BLaER1 treated with 17β-estradiol and CSF1 and Interleukin-3, amounts not matched to agents 10 nM and 100 nM (cell line): ENCODE results near the gene ENPP4.
"Not testable (repeated sequence)": the region's sequence is repeated elsewhere in the genome, so short reads cannot be mapped to it uniquely, and the experiment has no call there.

ENCODE experiments used
- H3K27ac ChIP-seq, 11 experiments: shearing (Covaris generic); formaldehyde crosslinking; 2 replicates each; pipeline ENCODE4 v1.8.1; 2022
- H3K27me3 ChIP-seq, 11 experiments: shearing (Covaris generic); formaldehyde crosslinking; 2 replicates each; pipeline ENCODE4 v1.8.1; 2022
- H3K36me3 ChIP-seq, 11 experiments: shearing (Covaris generic); formaldehyde crosslinking; 2 replicates each; pipeline ENCODE4 v1.8.1; 2022
- H3K4me1 ChIP-seq, 10 experiments: shearing (Covaris generic); formaldehyde crosslinking; 2 replicates each; pipeline ENCODE4 v1.8.1; 2022
- H3K4me2 ChIP-seq, 11 experiments: shearing (Covaris generic); formaldehyde crosslinking; 2 replicates each; pipeline ENCODE4 v1.8.1; 2022
- H3K4me3 ChIP-seq, 10 experiments: shearing (Covaris generic); formaldehyde crosslinking; 2 replicates each; pipeline ENCODE4 v1.8.1; 2022
- H3K9ac ChIP-seq, 11 experiments: shearing (Covaris generic); formaldehyde crosslinking; 2 replicates each; pipeline ENCODE4 v1.8.1; 2022
- H3K9me3 ChIP-seq, 11 experiments: shearing (Covaris generic); formaldehyde crosslinking; replicated peaks in 1 of 11; 2 replicates each; pipeline ENCODE4 v1.8.1; 2022
- H4K20me1 ChIP-seq, 11 experiments: shearing (Covaris generic); formaldehyde crosslinking; 2 replicates each; pipeline ENCODE4 v1.8.1; 2022
- Cebpa-rat ChIP-seq, 11 experiments: shearing (Covaris generic); IDR thresholded peaks; 2 replicates each; pipeline ENCODE4 v1.8.1; 2022

ENPP4 gene

GRCh38 chr6:46099952-46100351 lies 29.8 kb upstream of the ENPP4 start:
- no peaks in the 10 kb centered on the region for H3K27me3 ChIP-seq
- no peaks in the 10 kb centered on the region for H4K20me1 ChIP-seq
- no peaks in the 10 kb centered on the region for H3K36me3 ChIP-seq
- TF ChIP-seq Cebpa-rat (IDR thresholded peaks at IDR 0.05), result no peak
- no peak overlapping the region for H3K4me2 ChIP-seq
- no peaks in the 10 kb centered on the region for H3K4me1 ChIP-seq
- peaks cover 11 to 17% (median 14%) of the 10 kb centered on the region in 11 experiments for H3K9me3 ChIP-seq
- H3K9ac ChIP-seq, result no peak overlapping the region
- H3K27ac ChIP-seq, result no peak overlapping the region
- no peak overlapping the region for H3K4me3 ChIP-seq

GRCh38 chr6:46102123-46102522 lies 27.7 kb upstream of the ENPP4 start:
- Histone ChIP-seq H4K20me1 (no peaks in the 10 kb centered on the region), H3K4me3 (no peak overlapping the region), H3K9ac (no peak overlapping the region), H3K4me1 (no peaks in the 10 kb centered on the region), H3K27me3 (no peaks in the 10 kb centered on the region), H3K9me3 (peaks cover 7 to 15% (median 10%) of the 10 kb centered on the region in 11 experiments), H3K36me3 (no peaks in the 10 kb centered on the region; a peak in 1 of 22 replicates), H3K27ac (no peak overlapping the region), H3K4me2 (no peak overlapping the region)
- no peak for TF ChIP-seq Cebpa-rat (IDR thresholded peaks at IDR 0.05)

- H3K4me1 ChIP-seq, result no peaks in the 10 kb centered on the region
- H3K27me3 ChIP-seq, result no peaks in the 10 kb centered on the region
- no peak overlapping the region for H3K4me2 ChIP-seq
- H3K9ac ChIP-seq, result no peak overlapping the region
- TF ChIP-seq Cebpa-rat (IDR thresholded peaks at IDR 0.05), result no peak
- H4K20me1 ChIP-seq, result no peaks in the 10 kb centered on the region
- H3K27ac ChIP-seq, result no peak overlapping the region
- H3K9me3 ChIP-seq, result peaks cover 16 to 29% (median 22%) of the 10 kb centered on the region in 11 experiments
- H3K4me3 ChIP-seq, result no peak overlapping the region
- no peaks in the 10 kb centered on the region; a peak in 1 of 22 replicates for H3K36me3 ChIP-seq
Observed at GRCh38 chr6:46103441-46104115, 26.2 kb upstream of the ENPP4 start.

GRCh38 chr6:46104209-46104608 lies 25.6 kb upstream of the ENPP4 start:
- Histone ChIP-seq H3K4me1 (no peaks in the 10 kb centered on the region), H3K9me3 (peaks cover 16 to 29% (median 24%) of the 10 kb centered on the region in 11 experiments), H3K27me3 (no peaks in the 10 kb centered on the region), H4K20me1 (no peaks in the 10 kb centered on the region), H3K4me3 (no peak overlapping the region), H3K9ac (no peak overlapping the region), H3K4me2 (no peak overlapping the region), H3K27ac (no peak overlapping the region), H3K36me3 (no peaks in the 10 kb centered on the region; a peak in 1 of 22 replicates)
- TF ChIP-seq Cebpa-rat (IDR thresholded peaks at IDR 0.05), result no peak

- H3K9me3 ChIP-seq, result peaks cover 16 to 29% (median 24%) of the 10 kb centered on the region in 11 experiments
- TF ChIP-seq Cebpa-rat (IDR thresholded peaks at IDR 0.05), result no peak
- H4K20me1 ChIP-seq, result no peaks in the 10 kb centered on the region
- H3K27me3 ChIP-seq, result no peaks in the 10 kb centered on the region
- H3K36me3 ChIP-seq, result no peaks in the 10 kb centered on the region; a peak in 1 of 22 replicates
- no peak overlapping the region for H3K27ac ChIP-seq
- H3K4me3 ChIP-seq, result no peak overlapping the region
- no peak overlapping the region for H3K4me2 ChIP-seq
- no peak overlapping the region for H3K9ac ChIP-seq
- H3K4me1 ChIP-seq, result no peaks in the 10 kb centered on the region
Observed at GRCh38 chr6:46105568-46105967, 24.2 kb upstream of the ENPP4 start.

- H3K4me2 ChIP-seq, result no peak overlapping the region
- no peaks in the 10 kb centered on the region for H3K36me3 ChIP-seq
- H3K4me1 ChIP-seq, result no peaks in the 10 kb centered on the region
- peaks cover 0 to 16% (median 13%) of the 10 kb centered on the region in 11 experiments; a peak in 14 of 22 replicates for H3K9me3 ChIP-seq
- H3K27me3 ChIP-seq, result no peaks in the 10 kb centered on the region
- H3K27ac ChIP-seq, result no peak overlapping the region
- H3K9ac ChIP-seq, result no peak overlapping the region
- no peak overlapping the region for H3K4me3 ChIP-seq
- TF ChIP-seq Cebpa-rat (IDR thresholded peaks at IDR 0.05), result no peak
- no peaks in the 10 kb centered on the region for H4K20me1 ChIP-seq
Observed at GRCh38 chr6:46113370-46113769, 16.4 kb upstream of the ENPP4 start.

- H3K4me1 ChIP-seq, result no peaks in the 10 kb centered on the region
- no peaks in the 10 kb centered on the region for H3K36me3 ChIP-seq
- no peak overlapping the region for H3K4me2 ChIP-seq
- no peaks in the 10 kb centered on the region for H3K27me3 ChIP-seq
- H3K27ac ChIP-seq, result no peak overlapping the region
- peaks cover 8 to 27% (median 20%) of the 10 kb centered on the region in 11 experiments; a peak in 20 of 22 replicates for H3K9me3 ChIP-seq
- H4K20me1 ChIP-seq, result no peaks in the 10 kb centered on the region
- TF ChIP-seq Cebpa-rat (IDR thresholded peaks at IDR 0.05), result no peak
- H3K9ac ChIP-seq, result no peak overlapping the region
- H3K4me3 ChIP-seq, result no peak overlapping the region
Observed at GRCh38 chr6:46115634-46116033, 14.2 kb upstream of the ENPP4 start.

- Histone ChIP-seq H3K27ac (no peak overlapping the region), H3K4me2 (no peak overlapping the region), H3K36me3 (no peaks in the 10 kb centered on the region), H3K4me3 (no peak overlapping the region), H3K27me3 (no peaks in the 10 kb centered on the region), H3K4me1 (no peaks in the 10 kb centered on the region), H3K9ac (no peak overlapping the region), H4K20me1 (no peaks in the 10 kb centered on the region), H3K9me3 (peaks cover 8 to 27% (median 20%) of the 10 kb centered on the region in 11 experiments; a peak in 20 of 22 replicates)
- no peak for TF ChIP-seq Cebpa-rat (IDR thresholded peaks at IDR 0.05)
Observed at GRCh38 chr6:46116289-46116688, 13.5 kb upstream of the ENPP4 start.

- H3K4me3 ChIP-seq, result no peak overlapping the region
- H3K27ac ChIP-seq, result no peak overlapping the region
- peaks cover 0 to 16% (median 12%) of the 10 kb centered on the region in 11 experiments; a peak in 19 of 22 replicates for H3K9me3 ChIP-seq
- no peaks in the 10 kb centered on the region for H3K27me3 ChIP-seq
- H4K20me1 ChIP-seq, result no peaks in the 10 kb centered on the region
- no peak for TF ChIP-seq Cebpa-rat (IDR thresholded peaks at IDR 0.05)
- no peak overlapping the region for H3K4me2 ChIP-seq
- H3K36me3 ChIP-seq, result no peaks in the 10 kb centered on the region
- H3K4me1 ChIP-seq, result no peaks in the 10 kb centered on the region
- H3K9ac ChIP-seq, result no peak overlapping the region
Observed at GRCh38 chr6:46118157-46118556, 11.6 kb upstream of the ENPP4 start.

GRCh38 chr6:46118836-46119235 lies 11.0 kb upstream of the ENPP4 start:
- Histone ChIP-seq H3K4me1 (no peaks in the 10 kb centered on the region), H3K27ac (no peak overlapping the region), H4K20me1 (no peaks in the 10 kb centered on the region), H3K27me3 (no peaks in the 10 kb centered on the region), H3K36me3 (no peaks in the 10 kb centered on the region), H3K4me3 (no peak overlapping the region), H3K4me2 (no peak overlapping the region), H3K9me3 (peaks cover 0 to 16% (median 12%) of the 10 kb centered on the region in 11 experiments; a peak in 19 of 22 replicates), H3K9ac (no peak overlapping the region)
- TF ChIP-seq Cebpa-rat (IDR thresholded peaks at IDR 0.05), result no peak

GRCh38 chr6:46119679-46120078 lies 10.1 kb upstream of the ENPP4 start:
- not testable (repeated sequence) for H4K20me1 ChIP-seq, H3K4me3 ChIP-seq, H3K9ac ChIP-seq, H3K4me2 ChIP-seq, H3K27me3 ChIP-seq, H3K27ac ChIP-seq, H3K36me3 ChIP-seq, H3K4me1 ChIP-seq
- H3K9me3 ChIP-seq, result peaks cover 0 to 16% (median 12%) of the 10 kb centered on the region in 11 experiments; a peak in 19 of 22 replicates
